ENCODE data around the gene IQSEC1. TPM values are rescaled to one million over a fixed set of nuclear protein-coding genes. Genes with fewer than 3 reads are reported as not detected.

The IQSEC1 gene
- total and polyA plus RNA-seq, 2 donors (not counting 1 experiment from before 2014, with no cell fraction given), result 96.7 to 222 TPM

- ATAC-seq (ENCODE audit: low read depth), result no peak
Observed at GRCh38 chr3:13070391-13071070, 2.7 kb downstream of the IQSEC1 start.

More at GRCh38 chr3:13070391-13071070, 2.7 kb downstream of the IQSEC1 start:
- Histone ChIP-seq H3K4me3 (ENCODE audit: control extremely low read depth in 1 of 5, extremely low read depth in 1 of 5, insufficient read depth in 1 of 5, low read depth in 2 of 5, low read length in 4 of 5) (no peak overlapping the region), H3K9ac (ENCODE audit: low read length) (no peak overlapping the region), H3K9me3 (ENCODE audit: control extremely low read depth in 1 of 3, control insufficient read depth in 2 of 3, insufficient read depth in 1 of 3, low read length in 2 of 3) (peaks cover 0 to 4% (median 0%) of the 10 kb centered on the region in 3 donors), H2AFZ (ENCODE audit: insufficient read depth, low read depth, low read length, poor library complexity, severe bottlenecking) (peak overlapping the region; percentile 7), H3K4me2 (replicated peaks; ENCODE audit: low read depth, low read length, poor library complexity, severe bottlenecking) (peak overlapping the region; percentile 92), H3K4me1 (ENCODE audit: control insufficient read depth in 2 of 2, insufficient read depth in 2 of 2, low read length in 2 of 2) (peaks cover 70 to 86% of the 10 kb centered on the region in 2 donors), H3K27ac (ENCODE audit: low read length in 2 of 2) (peak overlapping the region; percentile 68 to 79), H3K79me2 (ENCODE audit: control insufficient read depth, insufficient read depth, low read length) (peaks cover 89% of the 10 kb centered on the region), H3K36me3 (replicated peaks in 1 of 2; ENCODE audit: control extremely low read depth in 1 of 2, control insufficient read depth in 1 of 2, extremely low read depth in 1 of 2, insufficient read depth in 2 of 2, low read length in 1 of 2) (no peaks in the 10 kb centered on the region), H4K20me1 (ENCODE audit: control insufficient read depth, insufficient read depth, low read length, poor library complexity, severe bottlenecking) (no peaks in the 10 kb centered on the region), H3K27me3 (replicated peaks in 1 of 4; ENCODE audit: control extremely low read depth in 1 of 4, control insufficient read depth in 3 of 4, insufficient read depth in 4 of 4, low read length in 3 of 4) (no peaks in the 10 kb centered on the region)
- POLR2A ChIA-PET, result interaction anchor here (0.7 to 2.3 kb wide), 7 partner anchors 14 to 49 kb away, joined by 3 to 9 read pairs (median 7); no protein-coding TSS in a partner anchor
- peak overlapping the region; percentile 75 for H3K4me3 Mint-ChIP-seq
- WGBS (ENCODE audit: insufficient coverage), result 48% methylated on average over 9 of the region's 11 CpGs
- peaks cover 85% of the 10 kb centered on the region for H3K4me1 Mint-ChIP-seq
- H3K9me3 Mint-ChIP-seq (ENCODE audit: insufficient read depth), result no peaks in the 10 kb centered on the region
- TF ChIP-seq, protein P1, sequence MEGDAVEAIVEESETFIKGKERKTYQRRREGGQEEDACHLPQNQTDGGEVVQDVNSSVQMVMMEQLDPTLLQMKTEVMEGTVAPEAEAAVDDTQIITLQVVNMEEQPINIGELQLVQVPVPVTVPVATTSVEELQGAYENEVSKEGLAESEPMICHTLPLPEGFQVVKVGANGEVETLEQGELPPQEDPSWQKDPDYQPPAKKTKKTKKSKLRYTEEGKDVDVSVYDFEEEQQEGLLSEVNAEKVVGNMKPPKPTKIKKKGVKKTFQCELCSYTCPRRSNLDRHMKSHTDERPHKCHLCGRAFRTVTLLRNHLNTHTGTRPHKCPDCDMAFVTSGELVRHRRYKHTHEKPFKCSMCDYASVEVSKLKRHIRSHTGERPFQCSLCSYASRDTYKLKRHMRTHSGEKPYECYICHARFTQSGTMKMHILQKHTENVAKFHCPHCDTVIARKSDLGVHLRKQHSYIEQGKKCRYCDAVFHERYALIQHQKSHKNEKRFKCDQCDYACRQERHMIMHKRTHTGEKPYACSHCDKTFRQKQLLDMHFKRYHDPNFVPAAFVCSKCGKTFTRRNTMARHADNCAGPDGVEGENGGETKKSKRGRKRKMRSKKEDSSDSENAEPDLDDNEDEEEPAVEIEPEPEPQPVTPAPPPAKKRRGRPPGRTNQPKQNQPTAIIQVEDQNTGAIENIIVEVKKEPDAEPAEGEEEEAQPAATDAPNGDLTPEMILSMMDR (IDR thresholded peaks at IDR 0.05), result no peak
- TF ChIP-seq EZH2 (IDR thresholded peaks at IDR 0.05; ENCODE audit: borderline replicate concordance, insufficient read depth, low read depth, low read length, poor library complexity, severe bottlenecking), result no peak
- no peak for DNase-seq
- H3K27me3 Mint-ChIP-seq, result no peaks in the 10 kb centered on the region
- intact Hi-C loops (cut with micrococcal nuclease), result loop anchor here (5.0 kb wide), 1 partner anchor 262 kb away; no protein-coding TSS in a partner anchor
- peak overlapping the region; percentile 92 for H3K27ac Mint-ChIP-seq
- CTCF ChIA-PET, result interaction anchor here (0.9 to 1.9 kb wide), 5 partner anchors 13 to 227 kb away, joined by 3 to 4 read pairs (median 3); no protein-coding TSS in a partner anchor
